Bone marrow (tissue), 2 donors: Measurements from ENCODE around the gene HSPB3.
"Not testable (repeated sequence)": the region's sequence is repeated elsewhere in the genome, so short reads cannot be mapped to it uniquely, and the experiment has no call there.

Source experiments
- DNase-seq, 2 donors: peaks; one replicate each; lab custom pipeline; 2025; lab: John Stamatoyannopoulos, UW

Gene HSPB3

GRCh38 chr5:54457094-54457862 is 1.8 kb downstream of the HSPB3 start:
- DNase-seq: no peak

GRCh38 chr5:54458221-54458620 is 2.7 kb downstream of the HSPB3 start:
- no peak for DNase-seq

GRCh38 chr5:54460181-54460919 is 4.9 kb downstream of the HSPB3 start:
- no peak for DNase-seq

- no peak for DNase-seq
Observed at GRCh38 chr5:54462281-54462680, 6.8 kb downstream of the HSPB3 start.

GRCh38 chr5:54463713-54464112 is 8.2 kb downstream of the HSPB3 start:
- DNase-seq: no peak

GRCh38 chr5:54469622-54470021 is 14.1 kb downstream of the HSPB3 start:
- DNase-seq: no peak

GRCh38 chr5:54470128-54470527 is 14.6 kb downstream of the HSPB3 start:
- DNase-seq: no peak

- DNase-seq: no peak
Observed at GRCh38 chr5:54470677-54471076, 15.2 kb downstream of the HSPB3 start.

- no peak for DNase-seq
Observed at GRCh38 chr5:54471398-54471797, 15.9 kb downstream of the HSPB3 start.

GRCh38 chr5:54476682-54477081 is 21.2 kb downstream of the HSPB3 start:
- no peak for DNase-seq

- DNase-seq: no peak
Observed at GRCh38 chr5:54477941-54478478, 22.5 kb downstream of the HSPB3 start.

GRCh38 chr5:54480296-54480695 is 24.8 kb downstream of the HSPB3 start:
- no peak for DNase-seq

GRCh38 chr5:54484219-54484894 is 28.9 kb downstream of the HSPB3 start:
- DNase-seq: no peak

GRCh38 chr5:54485659-54486058 is 30.2 kb downstream of the HSPB3 start:
- DNase-seq: not testable (repeated sequence)

- DNase-seq: not testable (repeated sequence)
Observed at GRCh38 chr5:54489648-54489979, 34.1 kb downstream of the HSPB3 start.

GRCh38 chr5:54491326-54491725 is 35.8 kb downstream of the HSPB3 start:
- no peak for DNase-seq

- no peak for DNase-seq
Observed at GRCh38 chr5:54492178-54492577, 36.7 kb downstream of the HSPB3 start.

- no peak for DNase-seq
Observed at GRCh38 chr5:54495027-54495426, 39.5 kb downstream of the HSPB3 start.
